Stimulated activated effector memory CD8-positive, alpha-beta T cell treated with anti-CD3 and anti-CD28 coated beads, Interleukin-12 subunit alpha, Interleukin-12 subunit beta, amount 100 ng/mL, for 72 hours (primary cell): ENCODE results near the gene HDGFL2.
A peak's percentile ranks its signal among the peaks of the same experiment; 100 is the strongest.

ENCODE experiments used
- ATAC-seq: fragments of 150-1000 bp; cut with Tn5 transposase; 2 replicates; pipeline ENCODE4 v1.10.0; 2021
- DNase-seq, 2 donors: peaks; one replicate each; pipeline ENCODE4 v3.0.0; 2021 to 2022; ENCODE audit warnings: low spot score in 2 of 2
- H3K27ac Mint-ChIP-seq: one replicate; pipeline ENCODE4 v1.8.0; 2022; ENCODE audit warnings: mild to moderate bottlenecking, mixed read lengths
- H3K36me3 Mint-ChIP-seq: one replicate; pipeline ENCODE4 v1.8.0; 2022; ENCODE audit warnings: mild to moderate bottlenecking, mixed read lengths
- H3K4me1 Mint-ChIP-seq: one replicate; pipeline ENCODE4 v1.8.0; 2022; ENCODE audit warnings: mixed read lengths
- H3K4me3 Mint-ChIP-seq: one replicate; pipeline ENCODE4 v1.8.0; 2022; ENCODE audit warnings: mild to moderate bottlenecking, mixed read lengths
- H3K9me3 Mint-ChIP-seq: one replicate; pipeline ENCODE4 v1.8.0; 2022; ENCODE audit warnings: mixed read lengths

Gene HDGFL2

DNA sequence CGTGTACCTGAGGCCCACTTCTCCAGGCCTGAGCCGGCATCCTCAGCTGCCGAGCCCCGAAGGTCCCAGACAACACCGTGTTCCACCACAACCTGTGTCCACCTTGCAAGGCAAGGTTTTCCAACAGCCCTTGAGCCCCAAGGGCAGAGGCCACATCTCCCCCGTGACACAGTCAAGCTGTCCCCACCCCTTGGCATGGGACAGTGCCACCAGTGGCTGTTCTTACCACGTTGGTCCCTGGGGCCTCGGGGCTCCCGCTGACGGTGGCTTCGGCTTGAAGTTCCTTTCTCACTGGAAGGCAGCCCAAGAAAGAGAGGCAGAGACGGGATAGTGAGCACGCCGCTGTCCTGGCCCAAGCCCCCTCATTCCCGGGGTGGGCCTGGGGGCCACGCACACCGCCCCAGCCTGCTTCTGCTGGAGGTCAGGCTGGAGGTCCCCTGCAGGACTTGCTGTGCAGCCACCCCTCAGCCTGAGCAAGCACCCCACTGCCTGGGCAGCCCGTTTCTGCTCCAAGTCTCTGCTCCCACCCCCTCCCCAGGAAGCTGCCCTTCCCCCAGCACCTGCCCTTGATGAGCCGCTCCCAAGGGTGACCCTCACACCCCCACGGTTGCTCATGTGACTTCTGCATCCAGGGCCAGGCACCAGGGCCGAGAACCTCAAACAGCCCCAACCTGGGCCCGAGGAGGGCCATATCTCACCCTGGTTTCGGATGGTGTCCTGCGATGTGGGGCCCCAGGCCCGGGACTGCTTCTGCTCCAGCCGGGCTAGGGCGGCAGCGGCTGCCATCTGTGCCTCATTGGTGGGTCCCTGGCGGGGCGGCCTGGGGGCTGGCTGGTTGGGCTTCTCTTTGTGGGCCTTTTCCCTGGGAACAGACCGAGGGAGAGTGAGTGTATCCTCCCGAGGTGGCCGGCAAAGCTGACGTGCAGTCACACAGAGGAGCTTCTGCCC, 18.6 kb upstream of the HDGFL2 start:
- ATAC-seq (no peak), DNase-seq (no peak)
- Mint-ChIP-seq H3K36me3 (peaks cover 91% of the 10 kb centered on the region), H3K27ac (peak overlapping the region; percentile 14), H3K4me1 (peaks cover 29% of the 10 kb centered on the region), H3K9me3 (no peaks in the 10 kb centered on the region), H3K4me3 (no peak overlapping the region)

GRCh38 chr19:4454747-4455718, 17.1 kb upstream of the HDGFL2 start:
- ATAC-seq (no peak), DNase-seq (no peak)
- H3K27ac Mint-ChIP-seq = peak overlapping the region; percentile 97
- H3K4me1 Mint-ChIP-seq = peaks cover 29% of the 10 kb centered on the region
- no peaks in the 10 kb centered on the region for H3K9me3 Mint-ChIP-seq
- H3K36me3 Mint-ChIP-seq = peaks cover 76% of the 10 kb centered on the region
- peak overlapping the region; percentile 92 for H3K4me3 Mint-ChIP-seq

DNA sequence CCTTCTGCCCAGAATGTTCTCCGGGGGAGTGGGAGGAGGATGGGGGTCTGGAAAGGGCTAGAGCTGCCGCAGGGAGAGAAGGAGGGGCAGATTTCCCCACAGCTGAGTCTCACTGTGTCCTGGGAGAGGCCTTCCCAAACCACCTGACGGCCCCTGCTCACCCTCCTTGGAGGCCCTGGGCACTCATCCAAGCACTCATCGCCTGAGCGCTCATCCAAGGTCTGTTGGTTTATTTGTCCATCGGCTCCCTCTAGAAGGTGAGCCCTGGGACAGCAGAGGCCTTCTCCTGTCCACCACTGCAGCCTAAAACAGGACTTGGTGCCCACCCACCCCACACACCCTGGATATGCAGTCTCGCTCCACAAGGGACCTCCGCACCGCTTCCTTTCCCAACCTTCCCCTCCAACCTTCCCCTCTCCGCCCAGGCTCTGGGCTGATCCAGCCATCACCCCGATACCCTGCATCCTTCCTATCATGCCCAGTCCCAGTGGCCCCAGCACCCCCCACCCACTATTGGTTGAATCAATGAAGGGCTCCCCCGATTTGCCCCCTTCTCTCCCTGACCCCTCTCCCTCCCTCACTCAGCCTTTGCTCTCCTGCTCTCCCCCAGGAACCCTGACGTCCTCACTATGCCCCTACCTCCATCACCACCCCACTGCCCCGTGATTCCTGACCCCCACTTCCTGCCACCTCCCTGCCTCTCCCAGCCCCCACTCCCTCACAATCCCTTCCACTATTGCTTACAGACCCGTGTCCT, 16.2 kb upstream of the HDGFL2 start:
- Mint-ChIP-seq H3K36me3 (peaks cover 68% of the 10 kb centered on the region), H3K27ac (peak overlapping the region; percentile 97), H3K4me1 (peaks cover 29% of the 10 kb centered on the region), H3K9me3 (no peaks in the 10 kb centered on the region), H3K4me3 (peak overlapping the region; percentile 92)
- no peak for DNase-seq
- no peak for ATAC-seq

- Mint-ChIP-seq H3K9me3 (no peaks in the 10 kb centered on the region), H3K4me3 (peak overlapping the region; percentile 92), H3K4me1 (peaks cover 29% of the 10 kb centered on the region), H3K27ac (peak overlapping the region; percentile 97), H3K36me3 (peaks cover 62% of the 10 kb centered on the region)
- DNase-seq (no peak), ATAC-seq (no peak)
These were observed 15.6 kb upstream of the HDGFL2 start for GRCh38 chr19:4456476-4456842.

DNA sequence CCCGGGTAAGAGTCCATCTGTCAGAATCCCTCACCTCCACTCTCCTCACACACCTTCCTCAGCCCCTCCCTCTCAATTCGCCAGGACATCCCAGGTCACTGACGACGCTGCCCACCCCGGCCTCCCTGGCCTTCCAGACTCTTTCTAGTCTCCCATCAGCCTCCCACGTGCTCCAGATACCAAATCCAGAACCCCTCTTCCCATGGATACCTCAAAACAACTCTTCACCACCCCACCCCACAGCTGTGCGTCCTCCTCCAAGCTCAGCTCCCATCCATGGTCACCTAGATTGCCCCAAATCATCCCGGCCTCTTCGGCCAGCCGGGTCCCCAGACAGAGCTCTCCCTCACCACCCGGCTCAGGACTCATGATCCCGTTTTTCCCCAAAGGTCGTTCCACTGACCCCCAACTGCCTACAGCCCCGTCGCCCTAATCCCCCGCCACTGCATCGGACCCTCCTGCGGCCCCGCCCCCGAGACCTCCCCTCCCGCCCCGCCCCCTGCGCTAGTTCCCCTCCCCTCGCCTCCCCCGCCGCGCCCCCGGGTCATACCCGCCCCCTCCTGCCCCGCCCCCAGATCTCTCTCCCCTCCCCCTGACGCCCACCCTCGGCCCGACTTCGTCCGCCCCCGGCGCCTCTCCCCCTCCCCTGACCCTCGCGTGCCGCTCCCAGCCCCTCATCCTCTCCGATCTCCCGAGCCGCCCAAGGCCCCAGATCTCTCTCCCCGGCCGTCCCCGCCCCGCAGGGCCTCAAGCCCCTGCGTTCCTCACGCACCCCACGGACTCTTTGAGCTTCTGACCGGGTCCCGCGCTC, 15.0 kb upstream of the HDGFL2 start:
- ATAC-seq = peak; percentile 39
- Mint-ChIP-seq H3K36me3 (peaks cover 56% of the 10 kb centered on the region), H3K4me3 (peak overlapping the region; percentile 92), H3K4me1 (peaks cover 29% of the 10 kb centered on the region), H3K9me3 (no peaks in the 10 kb centered on the region), H3K27ac (peak overlapping the region; percentile 97)
- peak in 1 of 2 donors; percentile 71 for DNase-seq

GRCh38 chr19:4457654-4458395, 14.3 kb upstream of the HDGFL2 start, which contains the start of gene UBXN6:
Gene UBXN6 (minus strand): TSS chr19:4457794. CDS start chr19:4457697, 97 bp downstream.
- peaks cover 29% of the 10 kb centered on the region for H3K4me1 Mint-ChIP-seq
- peaks cover 48% of the 10 kb centered on the region for H3K36me3 Mint-ChIP-seq
- peak; percentile 94 to 98 for DNase-seq
- no peaks in the 10 kb centered on the region for H3K9me3 Mint-ChIP-seq
- H3K4me3 Mint-ChIP-seq = peak within 1 kb of the TSS; percentile 92
- peak within 1 kb of the TSS; percentile 97 for H3K27ac Mint-ChIP-seq
- peak; percentile 98 for ATAC-seq

- Mint-ChIP-seq H3K4me3 (no peak overlapping the region), H3K4me1 (no peaks in the 10 kb centered on the region), H3K36me3 (no peaks in the 10 kb centered on the region), H3K27ac (no peak overlapping the region), H3K9me3 (no peaks in the 10 kb centered on the region)
- DNase-seq (no peak), ATAC-seq (no peak)
These were observed 7.1 kb upstream of the HDGFL2 start for GRCh38 chr19:4464815-4465581.

GRCh38 chr19:4467835-4468234, 4.3 kb upstream of the HDGFL2 start:
- H3K9me3 Mint-ChIP-seq = no peaks in the 10 kb centered on the region
- no peak overlapping the region for H3K27ac Mint-ChIP-seq
- H3K4me1 Mint-ChIP-seq = no peaks in the 10 kb centered on the region
- H3K4me3 Mint-ChIP-seq = no peak overlapping the region
- no peak for DNase-seq
- ATAC-seq = no peak
- H3K36me3 Mint-ChIP-seq = no peaks in the 10 kb centered on the region

DNA sequence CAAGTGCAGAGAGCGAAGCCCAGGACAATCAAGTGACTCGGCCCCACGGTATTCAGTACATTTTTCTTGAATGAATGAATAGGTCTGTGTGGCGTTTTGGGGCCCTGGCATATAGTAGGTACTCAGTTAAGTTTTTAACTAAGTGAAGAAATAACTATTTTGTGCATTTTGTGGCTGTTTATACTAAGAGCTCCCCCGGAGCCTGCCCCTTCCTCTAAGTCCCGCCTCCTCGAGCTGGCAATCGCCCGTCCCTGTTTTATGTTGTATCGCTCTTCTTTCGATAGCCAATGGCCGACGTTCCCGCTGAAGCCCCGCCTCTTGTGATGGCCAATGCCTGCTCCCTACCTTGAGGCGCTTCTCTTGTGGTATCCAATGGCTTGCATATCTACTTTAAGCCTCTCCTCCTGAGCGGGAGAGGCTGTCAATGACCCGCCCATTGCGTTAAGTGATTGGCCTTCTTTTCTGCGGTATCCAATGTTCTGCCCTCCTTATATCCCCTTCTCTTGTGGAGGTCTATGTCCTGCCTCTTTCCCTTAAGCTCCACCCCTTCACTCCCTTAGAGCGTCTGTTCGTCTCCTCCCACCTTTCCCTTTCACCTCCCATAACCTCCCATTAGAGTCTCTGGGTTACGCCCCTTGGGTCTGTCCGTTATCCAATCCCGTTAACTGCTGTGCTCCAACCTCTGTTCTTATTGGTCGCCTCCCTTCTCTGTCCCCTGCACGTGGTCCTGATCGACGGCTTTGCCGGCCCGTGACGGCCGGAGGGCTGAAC, 509 bp upstream of the HDGFL2 start:
- no peak overlapping the region for H3K27ac Mint-ChIP-seq
- ATAC-seq (peak; percentile 94), DNase-seq (peak; percentile 88 to 96)
- H3K4me3 Mint-ChIP-seq = no peak overlapping the region
- peaks cover 12% of the 10 kb centered on the region for H3K36me3 Mint-ChIP-seq
- peaks cover 17% of the 10 kb centered on the region for H3K4me1 Mint-ChIP-seq
- no peaks in the 10 kb centered on the region for H3K9me3 Mint-ChIP-seq

DNA sequence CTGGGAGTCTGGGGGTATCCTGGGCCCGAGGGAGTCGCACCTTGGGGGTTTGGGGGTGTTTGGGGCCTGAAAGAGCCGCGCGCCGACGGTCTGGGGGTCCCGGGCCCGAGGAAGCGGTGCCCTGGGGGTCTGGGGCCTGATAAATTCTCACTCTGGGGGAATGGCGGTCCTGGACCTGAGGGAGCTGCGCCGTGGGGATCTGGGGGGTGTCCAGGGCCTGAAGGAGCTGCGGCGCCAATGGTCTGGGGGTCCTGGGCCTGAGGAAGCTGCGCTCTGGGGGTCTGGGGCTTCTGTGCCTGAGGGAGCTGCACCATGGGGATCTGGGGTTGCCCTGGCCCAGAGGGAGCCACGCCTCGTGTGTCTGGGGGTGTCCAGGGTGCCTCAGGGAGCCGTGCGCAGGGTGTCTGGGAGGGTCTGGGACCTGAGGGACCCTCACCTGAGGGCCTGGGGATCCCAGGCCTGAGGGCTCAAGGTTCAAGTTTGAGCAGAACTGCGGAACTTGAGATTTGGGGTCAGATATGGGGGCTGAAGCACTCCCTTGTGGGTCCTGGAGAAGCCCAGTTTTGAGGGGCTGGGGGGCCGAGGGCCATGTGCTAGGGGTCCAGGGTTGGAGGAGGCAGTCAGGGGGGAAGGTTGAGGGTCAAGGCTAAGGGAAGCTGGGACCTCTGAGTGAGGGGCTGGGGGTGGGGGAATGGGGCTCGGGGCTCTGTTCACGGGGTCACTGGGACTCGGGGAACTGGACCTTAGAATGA, 1.1 kb downstream of the HDGFL2 start:
- H3K4me1 Mint-ChIP-seq = peaks cover 17% of the 10 kb centered on the region
- peaks cover 25% of the 10 kb centered on the region for H3K36me3 Mint-ChIP-seq
- peak overlapping the region; percentile 74 for H3K27ac Mint-ChIP-seq
- H3K9me3 Mint-ChIP-seq = no peaks in the 10 kb centered on the region
- no peak overlapping the region for H3K4me3 Mint-ChIP-seq
- ATAC-seq (no peak), DNase-seq (no peak)

DNA sequence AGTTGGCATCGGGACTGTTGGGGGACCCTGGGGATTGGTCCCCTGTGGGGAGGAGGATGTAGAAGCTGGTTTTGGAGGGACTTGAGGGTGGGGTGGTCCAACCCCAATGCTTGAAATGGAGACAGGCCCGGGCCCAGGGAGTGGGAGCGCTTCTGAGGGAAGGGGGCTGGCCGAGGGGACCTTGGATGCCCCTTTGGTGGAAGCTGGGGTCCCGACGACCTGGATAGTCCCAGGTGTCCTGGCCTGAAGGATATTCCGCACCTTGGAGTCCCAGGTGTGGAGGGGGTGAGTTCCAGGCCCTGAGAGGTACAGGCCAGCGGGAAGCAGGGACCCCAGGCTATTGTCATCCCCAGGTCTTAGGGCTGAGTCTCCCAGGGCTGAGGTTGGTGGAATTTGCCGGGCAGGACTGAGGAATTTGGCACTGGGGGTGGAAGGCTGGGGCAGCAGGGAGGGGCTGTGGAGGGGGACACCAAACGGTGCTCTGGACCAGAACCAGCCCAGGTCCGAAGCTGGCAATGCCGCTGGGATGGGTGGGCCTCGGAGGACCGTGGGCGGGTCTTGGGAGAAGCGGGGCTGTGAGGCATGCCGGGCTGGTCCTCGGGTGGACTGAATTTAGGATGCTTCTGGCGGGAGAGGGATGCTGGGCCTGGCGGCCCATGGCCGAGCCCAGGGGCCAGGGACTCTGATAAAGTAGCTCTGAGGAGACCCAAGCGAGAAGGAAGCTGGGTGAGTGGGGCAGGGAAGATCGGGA, 1.8 kb downstream of the HDGFL2 start:
- peaks cover 17% of the 10 kb centered on the region for H3K4me1 Mint-ChIP-seq
- no peak overlapping the region for H3K4me3 Mint-ChIP-seq
- peaks cover 32% of the 10 kb centered on the region for H3K36me3 Mint-ChIP-seq
- H3K9me3 Mint-ChIP-seq = no peaks in the 10 kb centered on the region
- DNase-seq = no peak
- H3K27ac Mint-ChIP-seq = peak overlapping the region; percentile 74
- no peak for ATAC-seq
